ENCODE measurements around the gene MAP3K14. TPM values are rescaled to one million over a fixed set of nuclear protein-coding genes. Genes with fewer than 3 reads are reported as not detected.

The MAP3K14 gene
- total RNA-seq, 4 donors from 2014 or later: 3.7 to 14.7 (median 6.7) TPM

DNA sequence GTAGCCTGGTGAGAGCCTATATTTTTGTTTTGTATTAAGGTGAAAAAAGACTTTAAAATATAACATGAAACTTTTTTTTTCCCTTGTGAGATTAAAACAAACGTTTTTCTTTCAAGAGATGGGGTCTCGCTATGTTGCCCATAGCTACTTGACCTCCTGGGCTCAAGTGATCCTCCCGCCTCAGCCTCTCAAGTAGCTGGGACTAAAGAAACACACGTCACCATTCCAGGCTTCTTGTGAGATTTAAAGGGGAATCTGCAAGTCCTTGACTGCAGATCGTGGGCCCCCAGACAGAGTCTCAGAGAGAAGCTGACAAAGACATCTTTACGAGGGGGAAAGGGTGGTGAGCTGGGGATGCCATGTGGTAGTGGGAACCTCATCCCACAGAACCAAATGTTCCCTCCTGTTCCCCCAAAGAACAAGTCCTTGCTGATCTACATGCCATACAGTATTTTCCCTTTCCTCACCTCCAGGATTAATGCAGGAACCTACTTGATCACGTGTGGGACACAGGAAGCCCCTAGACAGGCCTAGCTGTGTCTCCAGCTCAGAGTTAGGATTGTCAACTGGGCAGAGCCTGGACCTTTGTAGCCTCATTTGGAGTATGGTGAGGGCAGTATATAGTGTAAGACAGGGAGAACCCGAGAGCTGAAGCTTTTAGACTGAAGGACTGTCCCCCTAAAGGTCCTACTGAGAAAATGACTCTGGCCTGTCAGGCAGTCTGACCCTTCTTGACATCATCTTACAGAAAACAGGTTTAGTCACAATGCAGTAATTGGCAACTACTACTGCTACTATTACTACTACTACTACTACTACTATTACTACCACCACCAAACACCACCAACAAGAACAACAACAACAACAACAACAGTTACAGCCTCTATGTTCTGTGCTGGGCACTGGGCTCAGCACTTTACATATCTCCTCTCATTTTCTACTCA lies 4.1 kb downstream of the MAP3K14 start:
- Histone ChIP-seq H3K27me3 (no peaks in the 10 kb centered on the region), H3K4me3 (peak overlapping the region in 3 of 4 donors; percentile 28 to 55 (median 29)), H3K4me1 (peaks cover 59 to 90% (median 83%) of the 10 kb centered on the region in 3 donors), H3K9me3 (no peaks in the 10 kb centered on the region), H3K36me3 (peaks cover 0 to 16% (median 0%) of the 10 kb centered on the region in 3 donors), H3K27ac (peak overlapping the region; percentile 90 to 100 (median 99))
- WGBS, 2 donors: 16 to 21% methylated on average over 6 of the region's 8 CpGs
- intact Hi-C loops (cut with DNase I): no loop called here
- TF ChIP-seq, protein P1, sequence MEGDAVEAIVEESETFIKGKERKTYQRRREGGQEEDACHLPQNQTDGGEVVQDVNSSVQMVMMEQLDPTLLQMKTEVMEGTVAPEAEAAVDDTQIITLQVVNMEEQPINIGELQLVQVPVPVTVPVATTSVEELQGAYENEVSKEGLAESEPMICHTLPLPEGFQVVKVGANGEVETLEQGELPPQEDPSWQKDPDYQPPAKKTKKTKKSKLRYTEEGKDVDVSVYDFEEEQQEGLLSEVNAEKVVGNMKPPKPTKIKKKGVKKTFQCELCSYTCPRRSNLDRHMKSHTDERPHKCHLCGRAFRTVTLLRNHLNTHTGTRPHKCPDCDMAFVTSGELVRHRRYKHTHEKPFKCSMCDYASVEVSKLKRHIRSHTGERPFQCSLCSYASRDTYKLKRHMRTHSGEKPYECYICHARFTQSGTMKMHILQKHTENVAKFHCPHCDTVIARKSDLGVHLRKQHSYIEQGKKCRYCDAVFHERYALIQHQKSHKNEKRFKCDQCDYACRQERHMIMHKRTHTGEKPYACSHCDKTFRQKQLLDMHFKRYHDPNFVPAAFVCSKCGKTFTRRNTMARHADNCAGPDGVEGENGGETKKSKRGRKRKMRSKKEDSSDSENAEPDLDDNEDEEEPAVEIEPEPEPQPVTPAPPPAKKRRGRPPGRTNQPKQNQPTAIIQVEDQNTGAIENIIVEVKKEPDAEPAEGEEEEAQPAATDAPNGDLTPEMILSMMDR (IDR thresholded peaks at IDR 0.05): peak in 1 of 6 experiments; percentile 3
- TF ChIP-seq POLR2A (IDR thresholded peaks at IDR 0.05): no peak
- no peak for DNase-seq

DNA sequence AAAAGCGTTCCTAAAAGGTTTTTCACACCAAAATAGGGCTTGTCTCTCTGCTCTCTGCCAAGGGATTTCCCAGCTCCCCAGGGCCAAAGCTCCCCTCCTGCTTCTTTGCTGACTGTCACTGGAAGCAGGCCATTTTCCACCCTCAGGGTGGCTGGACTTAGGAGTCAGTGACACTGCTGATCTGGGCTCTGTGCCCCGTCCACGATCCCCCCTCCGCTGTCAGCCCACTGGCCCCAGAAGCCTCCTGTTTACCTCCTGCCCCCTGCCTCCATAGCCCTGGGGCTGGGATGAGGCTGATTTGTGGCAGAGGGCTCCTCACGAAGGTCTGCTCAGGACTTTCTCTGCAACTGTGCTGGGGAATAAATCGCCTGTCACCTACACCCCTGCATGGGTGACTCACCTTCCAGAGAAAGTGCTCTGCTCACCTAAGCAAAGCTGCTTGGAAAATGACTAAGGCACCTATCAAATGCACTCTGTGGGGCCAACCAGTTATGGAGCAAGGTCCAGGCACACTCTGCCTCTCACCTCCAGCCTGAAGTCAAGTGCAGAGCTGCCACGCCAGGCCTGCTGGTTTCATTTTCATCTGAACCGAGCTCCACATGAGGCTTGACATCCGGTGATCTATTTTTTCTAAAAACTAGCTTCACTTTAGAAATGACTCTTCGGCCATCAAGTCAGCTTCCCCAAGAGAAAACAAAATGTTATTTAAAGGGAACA lies 4.9 kb downstream of the MAP3K14 start:
- intact Hi-C loops (cut with DNase I): no loop called here
- no peaks in the 10 kb centered on the region for H3K9me3 ChIP-seq
- peak overlapping the region in 3 of 4 donors; percentile 28 to 55 (median 29) for H3K4me3 ChIP-seq
- 2 to 15% methylated on average over 6 to 8 of the region's 10 CpGs for WGBS, 2 donors
- TF ChIP-seq, protein P1 (IDR thresholded peaks at IDR 0.05): no peak
- TF ChIP-seq POLR2A (IDR thresholded peaks at IDR 0.05): peak in 2 of 4 donors; percentile 24 to 59
- H3K27me3 ChIP-seq: no peaks in the 10 kb centered on the region
- peaks cover 62 to 95% (median 88%) of the 10 kb centered on the region in 3 donors for H3K4me1 ChIP-seq
- no peak for DNase-seq
- H3K36me3 ChIP-seq: peaks cover 0 to 16% (median 0%) of the 10 kb centered on the region in 3 donors
- peak overlapping the region; percentile 90 to 100 (median 99) for H3K27ac ChIP-seq

DNA sequence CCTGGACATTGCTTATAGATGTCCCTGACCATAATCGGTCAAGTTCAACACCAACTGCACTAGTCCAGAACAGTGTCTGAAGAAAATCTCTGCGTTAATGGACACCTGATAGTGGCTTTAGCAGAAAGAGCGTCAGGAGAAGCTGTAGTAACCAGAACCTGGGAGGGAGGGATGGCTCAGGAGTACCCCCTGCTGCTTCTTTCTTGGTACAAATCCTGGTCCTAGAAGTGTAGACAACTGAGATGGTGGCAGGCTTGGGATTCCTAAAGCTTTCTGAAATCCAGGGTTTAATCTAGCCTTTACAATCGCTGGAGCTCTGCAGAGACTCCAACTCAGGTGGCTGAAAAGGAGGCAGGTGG lies 5.4 kb downstream of the MAP3K14 start:
- peak overlapping the region in 3 of 4 donors; percentile 28 to 55 (median 29) for H3K4me3 ChIP-seq
- DNase-seq: no peak
- WGBS, 2 donors: 23 to 51% methylated on average over 2 to 3 of the region's 4 CpGs

DNA sequence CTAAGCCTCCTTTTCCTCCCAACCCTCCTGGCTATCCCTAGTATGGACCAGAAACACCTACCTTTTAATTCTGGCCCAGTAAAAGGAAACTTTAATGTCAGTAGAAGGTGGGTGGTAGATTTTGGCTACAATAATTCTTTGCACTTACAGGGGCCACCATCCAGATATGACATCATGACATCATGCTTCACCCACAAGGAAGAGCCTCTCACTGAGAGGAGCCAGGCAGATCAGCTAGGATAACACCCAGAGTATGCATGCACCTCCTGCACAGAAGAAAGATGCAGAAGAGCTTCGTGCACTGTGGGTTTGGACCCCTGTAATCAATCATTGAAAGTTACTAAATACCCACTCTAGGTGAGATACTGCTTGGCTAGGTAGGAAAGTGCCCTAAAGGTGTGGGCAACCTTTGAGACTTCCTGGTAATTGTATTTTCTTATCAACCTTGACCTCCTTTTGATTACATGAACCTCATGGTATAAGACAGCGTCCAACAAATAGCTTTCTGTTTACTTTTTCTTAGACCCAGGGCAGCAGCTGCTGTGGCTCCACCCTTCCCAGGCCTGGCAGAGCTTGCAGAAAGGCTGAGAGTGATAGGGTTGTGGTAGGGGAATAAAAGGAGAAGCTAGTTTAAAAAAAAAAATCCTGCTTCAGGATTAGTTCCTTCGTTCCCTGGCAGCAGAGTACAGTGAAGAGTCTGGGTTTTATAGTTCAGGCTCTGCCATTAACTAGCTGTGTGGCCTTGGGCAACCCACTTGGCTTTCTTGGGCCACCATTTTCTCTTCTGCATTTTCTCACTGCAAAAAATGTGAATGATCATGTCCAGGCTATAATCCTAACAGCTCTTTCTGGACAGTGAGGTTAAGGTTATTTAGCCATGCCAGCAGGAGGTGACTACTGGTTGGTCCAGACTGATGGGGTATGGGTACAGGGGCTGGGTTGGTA lies 6.2 kb downstream of the MAP3K14 start:
- peak overlapping the region in 2 of 4 donors; percentile 29 to 55 for H3K4me3 ChIP-seq
- H3K36me3 ChIP-seq: peaks cover 0 to 16% (median 0%) of the 10 kb centered on the region in 3 donors
- DNase-seq: no peak
- H3K27ac ChIP-seq: peak overlapping the region; percentile 90 to 100 (median 99)
- H3K9me3 ChIP-seq: no peaks in the 10 kb centered on the region
- no peaks in the 10 kb centered on the region for H3K27me3 ChIP-seq
- intact Hi-C loops (cut with DNase I): no loop called here
- no peak for TF ChIP-seq POLR2A (IDR thresholded peaks at IDR 0.05)
- TF ChIP-seq, protein P1 (IDR thresholded peaks at IDR 0.05): no peak
- H3K4me1 ChIP-seq: peaks cover 70 to 100% (median 98%) of the 10 kb centered on the region in 3 donors
- WGBS, 2 donors: 4 to 7% methylated on average over 3 of the region's 3 CpGs

More for the DNA sequence above, 5.4 kb downstream of the MAP3K14 start:
- peaks cover 0 to 16% (median 0%) of the 10 kb centered on the region in 3 donors for H3K36me3 ChIP-seq
- peaks cover 62 to 100% (median 93%) of the 10 kb centered on the region in 3 donors for H3K4me1 ChIP-seq
- TF ChIP-seq, protein P1 (IDR thresholded peaks at IDR 0.05): no peak
- TF ChIP-seq POLR2A (IDR thresholded peaks at IDR 0.05): no peak
- intact Hi-C loops (cut with DNase I): no loop called here
- H3K27me3 ChIP-seq: no peaks in the 10 kb centered on the region
- peak overlapping the region; percentile 90 to 100 (median 99) for H3K27ac ChIP-seq
- no peaks in the 10 kb centered on the region for H3K9me3 ChIP-seq

Measured in esophagus squamous epithelium (tissue), 5 donors.